Measurements from ENCODE around the gene METTL8. TPM values are rescaled to one million over a fixed set of nuclear protein-coding genes. Genes with fewer than 3 reads are reported as not detected.

METTL8 gene
- total and polyA plus RNA-seq, 2 of the 13 experiments (the other 11 are each of a cell fraction or from before 2014, with no cell fraction given) = 18.6 to 68.2 TPM

DNA sequence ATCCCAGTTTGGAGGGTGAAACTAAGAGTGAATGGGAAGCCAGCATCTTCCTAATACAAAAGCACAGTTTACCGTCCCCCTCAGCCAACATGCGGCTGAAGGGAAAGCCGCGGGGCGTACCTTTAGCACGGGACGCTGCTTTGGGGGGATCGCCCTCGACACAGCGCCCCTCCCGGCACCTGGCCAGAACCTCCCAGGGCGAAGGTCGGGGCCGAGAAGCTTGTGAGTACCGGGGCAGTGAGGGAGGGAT lies at the start of gene METTL8 (continued):
- TF ChIP-seq ZNF790 (CRISPR knock-in tag; IDR thresholded peaks at IDR 0.05; ENCODE audit: borderline replicate concordance) = no peak
- TF ChIP-seq ZNF282 (IDR thresholded peaks at IDR 0.05; ENCODE audit: partially characterized antibody) = no peak
- TF ChIP-seq, protein P1, sequence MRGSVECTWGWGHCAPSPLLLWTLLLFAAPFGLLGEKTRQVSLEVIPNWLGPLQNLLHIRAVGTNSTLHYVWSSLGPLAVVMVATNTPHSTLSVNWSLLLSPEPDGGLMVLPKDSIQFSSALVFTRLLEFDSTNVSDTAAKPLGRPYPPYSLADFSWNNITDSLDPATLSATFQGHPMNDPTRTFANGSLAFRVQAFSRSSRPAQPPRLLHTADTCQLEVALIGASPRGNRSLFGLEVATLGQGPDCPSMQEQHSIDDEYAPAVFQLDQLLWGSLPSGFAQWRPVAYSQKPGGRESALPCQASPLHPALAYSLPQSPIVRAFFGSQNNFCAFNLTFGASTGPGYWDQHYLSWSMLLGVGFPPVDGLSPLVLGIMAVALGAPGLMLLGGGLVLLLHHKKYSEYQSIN (CRISPR knock-in tag; IDR thresholded peaks at IDR 0.05; ENCODE audit: borderline replicate concordance) = no peak
- TF ChIP-seq, protein P2, sequence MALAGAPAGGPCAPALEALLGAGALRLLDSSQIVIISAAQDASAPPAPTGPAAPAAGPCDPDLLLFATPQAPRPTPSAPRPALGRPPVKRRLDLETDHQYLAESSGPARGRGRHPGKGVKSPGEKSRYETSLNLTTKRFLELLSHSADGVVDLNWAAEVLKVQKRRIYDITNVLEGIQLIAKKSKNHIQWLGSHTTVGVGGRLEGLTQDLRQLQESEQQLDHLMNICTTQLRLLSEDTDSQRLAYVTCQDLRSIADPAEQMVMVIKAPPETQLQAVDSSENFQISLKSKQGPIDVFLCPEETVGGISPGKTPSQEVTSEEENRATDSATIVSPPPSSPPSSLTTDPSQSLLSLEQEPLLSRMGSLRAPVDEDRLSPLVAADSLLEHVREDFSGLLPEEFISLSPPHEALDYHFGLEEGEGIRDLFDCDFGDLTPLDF (CRISPR knock-in tag; IDR thresholded peaks at IDR 0.05) = no peak
- TF ChIP-seq ZFP41 (CRISPR knock-in tag; IDR thresholded peaks at IDR 0.05; ENCODE audit: borderline replicate concordance) = peak; percentile 9; the same call in 1 of the 2 replicates
- TF ChIP-seq, protein P3, sequence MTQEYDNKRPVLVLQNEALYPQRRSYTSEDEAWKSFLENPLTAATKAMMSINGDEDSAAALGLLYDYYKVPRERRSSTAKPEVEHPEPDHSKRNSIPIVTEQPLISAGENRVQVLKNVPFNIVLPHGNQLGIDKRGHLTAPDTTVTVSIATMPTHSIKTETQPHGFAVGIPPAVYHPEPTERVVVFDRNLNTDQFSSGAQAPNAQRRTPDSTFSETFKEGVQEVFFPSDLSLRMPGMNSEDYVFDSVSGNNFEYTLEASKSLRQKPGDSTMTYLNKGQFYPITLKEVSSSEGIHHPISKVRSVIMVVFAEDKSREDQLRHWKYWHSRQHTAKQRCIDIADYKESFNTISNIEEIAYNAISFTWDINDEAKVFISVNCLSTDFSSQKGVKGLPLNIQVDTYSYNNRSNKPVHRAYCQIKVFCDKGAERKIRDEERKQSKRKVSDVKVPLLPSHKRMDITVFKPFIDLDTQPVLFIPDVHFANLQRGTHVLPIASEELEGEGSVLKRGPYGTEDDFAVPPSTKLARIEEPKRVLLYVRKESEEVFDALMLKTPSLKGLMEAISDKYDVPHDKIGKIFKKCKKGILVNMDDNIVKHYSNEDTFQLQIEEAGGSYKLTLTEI (CRISPR knock-in tag; conservative IDR thresholded peaks at IDR 0.05) = no peak
- no peak for TF ChIP-seq ZNF7 (CRISPR knock-in tag; IDR thresholded peaks at IDR 0.05)
- no peak for TF ChIP-seq ATF7 (IDR thresholded peaks at IDR 0.05)
- no peak for TF ChIP-seq ATF7 (CRISPR knock-in tag; IDR thresholded peaks at IDR 0.05)
- TF ChIP-seq POLR2G (IDR thresholded peaks at IDR 0.05; ENCODE audit: low read depth, low read length) = peak; percentile 95
- no peak for TF ChIP-seq PTBP1 (IDR thresholded peaks at IDR 0.05; ENCODE audit: low read depth, low read length, poor library complexity, severe bottlenecking)
- no peak for TF ChIP-seq ZNF678 (CRISPR knock-in tag; IDR thresholded peaks at IDR 0.05)
- no peak for TF ChIP-seq ZNF17 (CRISPR knock-in tag; IDR thresholded peaks at IDR 0.05)
- no peak for TF ChIP-seq SIN3A (IDR thresholded peaks at IDR 0.05; ENCODE audit: borderline replicate concordance, low read depth, low read length)
- no peak for TF ChIP-seq TMF1 (CRISPR knock-in tag; IDR thresholded peaks at IDR 0.05; ENCODE audit: low read depth)
- TF ChIP-seq TCF12 (IDR thresholded peaks at IDR 0.05) = no peak
- no peak; the same call in 1 of the 2 replicates for TF ChIP-seq TCF12 (CRISPR knock-in tag; IDR thresholded peaks at IDR 0.05)
- peak; percentile 49; the same call in 1 of the 2 replicates for TF ChIP-seq ETV5 (CRISPR knock-in tag; IDR thresholded peaks at IDR 0.05; ENCODE audit: borderline replicate concordance)
- TF ChIP-seq SATB2 (CRISPR knock-in tag; IDR thresholded peaks at IDR 0.05) = no peak
- TF ChIP-seq ZBTB4 (CRISPR knock-in tag; IDR thresholded peaks at IDR 0.05; ENCODE audit: borderline replicate concordance) = no peak
- TF ChIP-seq MEIS1 (CRISPR knock-in tag; IDR thresholded peaks at IDR 0.05; ENCODE audit: borderline replicate concordance) = no peak
- TF ChIP-seq MYPOP (CRISPR knock-in tag; IDR thresholded peaks at IDR 0.05) = no peak; the same call in 1 of the 2 replicates
- TF ChIP-seq ARNT2 (CRISPR knock-in tag; IDR thresholded peaks at IDR 0.05; ENCODE audit: low read depth) = no peak
- peak; percentile 17 to 65; a peak in 3 of 4 replicates for TF ChIP-seq NR2F1 (CRISPR knock-in tag; IDR thresholded peaks at IDR 0.05)

Data from HepG2 (cell line).